NK-92 (cell line): ENCODE measurements around the gene ZKSCAN8.
"Not testable (repeated sequence)": the region's sequence is repeated elsewhere in the genome, so short reads cannot be mapped to it uniquely, and the experiment has no call there.

Experiments
- DNase-seq: peaks from one replicate; lab custom pipeline; 2025; ENCODE audit not compliant: unreplicated experiment; lab: John Stamatoyannopoulos, UW

ZKSCAN8 gene

DNA sequence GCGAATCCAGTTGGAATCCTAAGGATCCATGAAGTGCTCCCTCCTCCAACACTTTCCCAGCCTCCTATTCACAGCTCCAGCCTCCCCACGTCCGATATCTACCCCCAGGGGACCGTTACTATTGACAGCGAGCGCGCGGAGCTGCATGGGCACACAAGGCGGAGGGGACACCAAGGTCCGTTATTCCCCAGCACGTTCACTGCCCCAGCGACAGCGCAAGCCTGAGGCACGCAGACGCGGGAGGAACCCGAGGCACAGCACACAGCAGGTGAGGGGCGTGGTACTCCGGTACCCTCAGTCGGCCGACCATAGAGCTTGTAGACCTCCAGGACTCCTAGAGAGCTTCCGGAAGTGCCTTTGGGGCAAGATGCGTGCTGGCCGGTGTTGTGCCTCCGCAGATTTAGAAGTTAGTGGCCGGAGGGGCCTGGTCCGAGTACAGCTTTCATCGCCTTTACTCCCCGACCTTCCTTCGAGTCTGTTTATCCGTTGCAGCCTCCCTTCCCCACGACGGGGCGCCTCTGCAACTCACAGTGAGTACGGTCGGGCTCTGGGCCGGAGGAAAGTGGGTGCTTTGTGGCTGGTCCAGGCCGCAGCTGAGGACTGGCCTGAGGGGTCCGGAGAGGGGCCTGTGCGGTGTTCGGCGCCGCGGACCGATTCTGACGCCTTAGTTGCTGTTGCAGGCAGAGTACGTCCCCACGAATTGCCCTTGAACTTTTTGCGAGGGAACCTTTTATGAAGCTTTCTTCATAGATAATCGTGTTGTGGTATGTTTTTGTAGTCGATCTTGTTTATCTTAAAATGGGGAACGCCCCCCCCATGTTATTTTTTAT, at the start of gene ZKSCAN8:
Gene ZKSCAN8 (plus strand): TSS at position 384 of the 830 bp plus-strand sequence. CDS start 6,525 bp downstream, outside the sequence.
- DNase-seq = peak; percentile 22

DNA sequence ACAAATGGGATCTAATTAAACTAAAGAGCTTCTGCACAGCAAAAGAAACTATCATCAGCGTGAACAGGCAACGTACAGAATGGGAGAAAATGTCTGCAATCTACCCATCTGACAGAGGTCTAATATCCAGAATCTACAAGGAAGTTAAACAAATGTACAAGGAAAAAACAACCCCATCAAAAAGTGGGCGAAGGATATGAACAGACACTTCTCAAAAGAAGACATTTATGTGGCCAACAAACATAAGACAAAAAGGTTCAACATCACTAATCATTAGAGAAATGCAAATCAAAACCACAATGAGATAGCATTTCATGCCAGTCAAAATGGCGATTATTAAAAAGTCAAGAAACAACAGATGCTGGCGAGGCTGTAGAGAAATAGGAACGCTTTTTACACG, 39.5 kb upstream of the ZKSCAN8 start:
- not testable (repeated sequence) for DNase-seq

DNA sequence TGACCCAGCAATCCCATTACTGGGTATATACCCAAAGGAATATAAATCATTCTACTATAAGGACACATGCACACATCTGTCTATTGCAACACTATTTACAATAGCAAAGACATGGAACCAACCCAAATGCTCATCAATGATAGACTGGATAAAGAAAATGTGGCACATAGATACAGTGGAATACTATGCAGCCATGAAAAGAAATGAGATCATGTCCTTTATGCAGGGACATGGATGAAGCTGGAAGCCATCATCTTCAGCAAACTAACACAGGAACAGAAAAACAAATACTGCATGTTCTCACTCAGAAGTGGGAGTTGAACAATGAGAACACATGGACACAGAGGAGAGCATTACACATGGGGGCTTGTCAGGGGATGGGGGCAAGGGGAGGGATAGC, 39.0 kb upstream of the ZKSCAN8 start:
- not testable (repeated sequence) for DNase-seq

GRCh38 chr6:28104392-28105244, 37.1 kb upstream of the ZKSCAN8 start:
- no peak for DNase-seq

DNA sequence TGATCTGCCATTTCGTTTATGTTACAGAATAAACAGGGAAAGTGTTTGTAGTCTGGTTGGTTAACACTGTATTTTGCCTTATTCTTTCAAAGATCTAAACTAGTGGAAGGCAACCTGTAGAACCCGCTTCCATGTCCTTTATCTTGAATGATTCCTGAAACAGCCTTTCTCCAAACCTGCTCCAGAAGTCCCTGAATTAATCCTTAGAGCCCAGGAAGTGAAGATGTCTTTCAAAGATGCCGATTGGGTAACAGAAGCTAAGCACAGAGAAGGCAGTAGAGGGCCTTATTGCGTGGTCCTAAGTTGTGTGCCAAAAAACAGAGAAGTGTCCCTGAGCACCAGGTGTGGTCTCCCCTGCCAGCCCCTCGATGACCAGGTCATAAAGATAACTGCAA, 36.4 kb upstream of the ZKSCAN8 start:
- no peak for DNase-seq

DNA sequence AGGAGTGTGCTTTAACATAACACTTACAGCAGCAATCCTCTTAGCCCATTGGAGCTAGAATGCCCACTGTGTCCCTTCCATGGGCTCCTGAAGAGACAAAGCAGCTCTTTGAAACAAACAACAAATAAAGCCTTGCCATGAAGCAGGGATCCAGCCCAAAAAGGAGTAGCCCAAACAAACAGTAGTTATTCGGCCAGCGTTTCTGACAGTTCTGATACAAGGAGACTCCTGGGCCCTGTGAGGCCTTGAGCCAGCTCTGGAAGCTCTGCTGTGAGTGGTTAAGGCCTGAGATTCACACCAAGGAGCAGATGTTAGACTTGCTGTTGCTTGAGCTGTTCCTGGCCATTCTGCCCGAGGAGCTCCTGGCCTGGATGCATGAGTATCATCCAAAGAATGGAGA, 34.2 kb upstream of the ZKSCAN8 start:
- no peak for DNase-seq

DNA sequence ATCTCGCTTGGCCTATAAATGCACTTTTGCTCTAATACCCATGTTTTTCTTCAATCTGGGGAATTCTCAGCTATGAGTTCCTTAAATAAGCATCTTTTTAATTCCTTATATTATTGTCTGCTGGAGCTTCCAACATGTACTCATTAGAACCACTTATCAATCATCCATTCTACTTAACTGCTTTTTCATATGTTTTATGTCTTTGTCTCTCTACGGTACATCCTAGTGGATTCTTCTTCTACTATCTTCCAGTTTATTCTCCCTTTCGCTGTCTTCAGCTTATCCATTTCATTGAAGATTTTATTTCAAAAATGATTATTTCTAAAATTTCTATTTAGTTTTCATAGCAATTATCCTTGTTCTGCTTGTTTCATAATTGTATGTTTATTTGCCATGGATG, 29.7 kb upstream of the ZKSCAN8 start:
- no peak for DNase-seq

- DNase-seq = no peak
Measured at GRCh38 chr6:28115799-28116198, 25.9 kb upstream of the ZKSCAN8 start.

DNA sequence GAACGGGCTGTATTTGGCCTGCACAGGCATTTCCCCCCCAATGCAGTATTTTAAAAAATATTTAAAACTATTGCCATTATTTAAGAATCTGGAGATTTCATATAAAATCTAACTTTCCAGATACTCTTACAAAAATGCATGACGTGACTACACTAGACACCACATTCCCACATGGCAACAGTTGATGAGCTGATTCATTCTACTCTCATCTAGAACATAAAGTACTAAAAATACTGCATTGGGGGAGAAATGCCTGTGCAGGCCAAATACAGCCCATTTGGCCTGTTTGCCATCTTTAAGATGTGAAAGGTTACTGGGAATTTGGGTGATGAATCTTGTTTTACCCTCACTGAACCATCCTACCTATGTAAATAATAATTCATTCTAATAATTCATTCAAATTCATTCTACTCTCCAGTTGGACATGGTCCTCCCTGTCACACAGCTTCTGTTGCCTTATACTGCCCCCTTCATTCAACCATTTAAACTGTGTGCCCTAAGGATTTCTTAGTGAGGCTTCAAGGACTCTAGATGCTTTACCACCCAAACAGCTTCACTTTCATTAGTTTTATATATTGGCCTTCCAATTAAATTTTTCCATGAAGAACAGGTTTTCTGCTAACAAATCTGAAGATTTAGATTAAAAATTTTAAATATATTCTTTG, 24.2 kb upstream of the ZKSCAN8 start:
- DNase-seq = no peak

DNA sequence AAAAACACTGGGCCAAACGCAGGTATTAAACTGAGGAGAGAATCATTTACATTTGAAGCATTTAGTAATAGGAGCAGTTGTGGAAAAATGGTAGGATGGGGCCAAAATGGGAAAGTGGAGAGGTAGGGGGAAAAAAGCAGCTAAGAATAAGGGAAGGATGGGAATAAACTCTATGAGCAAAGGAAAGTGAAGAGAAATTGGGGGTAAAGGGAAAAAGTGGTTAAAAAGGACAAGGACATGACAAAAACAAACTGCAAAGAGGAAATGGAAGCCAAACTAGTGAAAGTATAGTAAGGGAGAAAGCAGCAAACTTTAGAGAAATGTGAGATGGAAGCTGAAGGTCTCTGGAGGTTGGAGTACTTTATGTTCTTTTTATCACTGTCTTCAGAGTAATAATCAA, 23.5 kb upstream of the ZKSCAN8 start:
- no peak for DNase-seq

DNA sequence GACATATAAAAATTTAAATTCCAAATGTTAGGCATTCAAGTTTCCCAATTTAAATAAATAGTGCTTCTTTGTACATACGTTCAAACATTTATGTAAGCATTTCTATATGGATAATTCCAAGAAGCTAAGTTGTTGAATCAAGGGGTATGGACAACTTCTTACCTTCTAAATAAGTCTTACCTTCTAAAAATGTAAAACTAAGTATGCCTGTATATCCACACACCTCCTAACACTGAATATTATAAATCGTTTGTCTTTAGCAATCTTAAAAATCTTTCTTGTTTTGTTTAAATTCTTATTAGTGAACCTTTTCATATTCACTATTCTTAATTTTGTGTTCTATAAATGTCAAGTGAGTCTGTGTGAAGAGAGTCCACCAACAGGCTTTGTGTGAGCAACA, 19.8 kb upstream of the ZKSCAN8 start:
- no peak for DNase-seq

DNA sequence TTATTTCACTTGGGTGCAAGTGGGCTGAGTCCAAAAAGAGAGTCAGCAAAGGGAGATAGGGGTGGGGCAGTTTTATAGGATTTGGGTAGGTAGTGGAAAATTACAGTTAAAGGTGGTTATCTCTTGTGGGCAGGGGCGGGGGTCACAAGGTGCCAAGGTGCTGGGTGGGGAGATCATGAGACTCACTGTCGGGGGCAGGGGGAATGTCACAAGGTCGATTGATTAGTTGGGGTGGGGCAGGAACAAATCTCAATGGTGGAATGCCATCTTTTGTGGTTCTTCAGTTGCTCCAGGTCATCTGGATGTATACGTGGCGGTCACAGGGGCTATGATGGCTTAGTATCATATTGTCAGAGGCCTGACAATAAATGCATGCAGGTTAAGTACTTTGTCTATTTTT, 19.4 kb upstream of the ZKSCAN8 start:
- DNase-seq = not testable (repeated sequence)

DNA sequence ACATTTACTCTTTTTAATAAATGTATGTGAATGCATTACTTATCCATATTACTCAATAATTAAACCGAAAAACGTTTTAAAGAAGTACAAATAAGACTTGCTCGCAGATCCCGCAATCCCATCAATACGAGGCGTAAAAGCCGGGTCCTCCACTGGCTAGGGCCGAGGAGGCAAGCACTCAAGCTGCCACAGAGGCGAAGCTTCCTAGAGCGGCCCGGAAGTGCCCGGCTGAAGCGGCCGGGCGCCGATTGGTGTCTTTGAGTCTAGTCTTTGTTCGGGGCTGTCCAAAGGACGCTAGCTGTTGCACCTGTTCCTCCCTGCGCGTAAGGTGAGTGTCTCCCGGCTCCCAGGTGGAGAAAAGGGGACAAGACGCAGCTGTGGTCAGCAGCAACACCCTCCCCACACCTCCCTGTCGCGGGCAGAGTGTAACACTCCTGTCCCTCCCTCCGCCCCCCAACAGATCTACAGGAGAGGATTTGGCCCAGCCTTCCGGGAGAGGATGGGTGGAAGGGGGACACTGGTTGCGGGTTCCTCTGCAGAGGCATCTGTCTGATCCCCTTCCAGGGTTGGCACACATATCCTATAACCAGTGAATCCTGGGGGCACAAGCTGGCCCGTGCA, 17.2 kb upstream of the ZKSCAN8 start, which contains the start of gene ZSCAN16:
Gene ZSCAN16 (plus strand): TSS at position 260 of the 621 bp plus-strand sequence. CDS start 835 bp downstream, outside the sequence.
- no peak for DNase-seq

GRCh38 chr6:28124971-28125353, 16.7 kb upstream of the ZKSCAN8 start:
- DNase-seq = no peak

- DNase-seq = no peak
Measured at GRCh38 chr6:28125401-28125800, 16.3 kb upstream of the ZKSCAN8 start.

DNA sequence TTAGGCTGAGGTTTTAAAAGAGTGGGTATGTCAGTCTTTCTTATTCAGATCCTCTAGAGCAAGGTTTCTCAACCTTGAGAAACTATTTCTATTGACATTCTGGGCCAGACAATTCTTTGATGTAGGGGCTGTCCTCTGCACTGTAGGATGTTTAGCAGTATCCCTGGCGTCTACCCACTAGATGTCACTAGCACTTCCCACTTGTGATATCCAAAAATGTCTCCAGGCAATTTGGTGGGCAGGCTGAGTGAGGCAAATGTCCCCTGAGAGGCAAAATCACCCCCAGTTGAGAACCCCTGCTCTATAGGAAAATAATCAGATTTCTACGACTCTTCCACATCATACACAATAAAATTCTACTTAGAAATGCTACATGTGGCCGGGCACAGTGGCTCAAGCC, 7.7 kb upstream of the ZKSCAN8 start:
- DNase-seq = no peak

DNA sequence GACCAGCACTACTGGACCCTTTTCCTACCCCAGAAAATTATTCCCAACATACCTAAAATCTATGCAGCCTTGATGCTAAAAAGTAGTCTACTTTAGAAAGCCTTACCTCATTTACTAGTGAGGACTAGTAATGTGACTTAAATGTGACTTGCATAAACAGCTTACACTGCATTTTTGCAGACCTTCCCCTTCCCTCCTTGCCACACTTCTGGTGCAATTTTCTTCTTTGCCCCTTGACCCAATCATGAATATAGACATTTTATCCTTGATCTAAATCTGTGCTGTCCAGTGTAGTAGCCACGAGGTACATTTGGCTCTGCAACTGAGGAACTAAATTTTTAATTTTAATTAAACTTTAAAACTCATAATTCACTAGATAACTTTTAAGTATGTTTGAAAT, 7.0 kb upstream of the ZKSCAN8 start:
- DNase-seq = no peak

GRCh38 chr6:28135393-28135792, 6.3 kb upstream of the ZKSCAN8 start:
- DNase-seq = no peak

GRCh38 chr6:28136585-28137504, 4.8 kb upstream of the ZKSCAN8 start:
- no peak for DNase-seq

GRCh38 chr6:28137505-28137981, 4.1 kb upstream of the ZKSCAN8 start:
- DNase-seq = no peak
